Brain pericyte (primary cell): ENCODE measurements around the gene LGALS7.

ENCODE experiments used
- DNase-seq: peaks from one replicate; pipeline ENCODE4 v3.0.0-alpha.2; 2012; ENCODE audit warnings: low read depth, low spot score

The LGALS7 gene

DNA sequence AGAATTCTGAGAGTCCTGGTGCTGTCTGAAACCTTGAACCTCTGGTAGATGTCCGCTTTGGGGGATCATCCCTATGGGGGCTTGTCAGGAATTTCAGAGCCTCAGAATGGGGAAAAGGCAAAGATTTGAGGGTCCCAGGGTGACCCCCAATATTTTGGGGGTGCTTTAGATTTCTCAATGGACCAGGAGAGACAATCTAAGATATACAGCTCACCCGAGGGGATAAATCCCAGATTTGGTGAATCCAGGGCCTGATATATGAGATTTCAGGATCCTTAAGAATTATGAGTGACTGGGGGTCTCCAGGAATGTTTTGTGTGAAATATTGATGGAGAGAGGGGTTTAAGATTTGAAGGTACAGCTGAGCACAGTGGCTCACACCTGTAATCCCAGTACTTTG, 32.4 kb downstream of the LGALS7 start:
- DNase-seq = no peak

DNA sequence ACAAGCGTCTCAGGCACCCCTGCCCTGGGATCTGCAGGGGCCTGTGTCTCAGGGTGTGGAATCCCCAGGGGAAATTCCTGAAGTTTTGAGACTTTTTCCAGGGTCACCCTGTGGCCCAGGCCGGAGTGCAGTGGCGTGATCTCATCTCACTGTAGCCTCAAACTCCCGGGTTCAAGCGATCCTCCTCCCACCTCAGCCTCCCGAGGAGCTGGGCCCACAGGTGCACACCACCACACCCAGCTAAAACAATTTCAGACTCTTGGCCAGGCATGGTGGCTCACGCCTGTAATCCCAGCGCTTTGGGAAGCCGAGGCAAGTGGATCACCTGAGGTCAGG, 33.1 kb downstream of the LGALS7 start:
- no peak for DNase-seq

DNA sequence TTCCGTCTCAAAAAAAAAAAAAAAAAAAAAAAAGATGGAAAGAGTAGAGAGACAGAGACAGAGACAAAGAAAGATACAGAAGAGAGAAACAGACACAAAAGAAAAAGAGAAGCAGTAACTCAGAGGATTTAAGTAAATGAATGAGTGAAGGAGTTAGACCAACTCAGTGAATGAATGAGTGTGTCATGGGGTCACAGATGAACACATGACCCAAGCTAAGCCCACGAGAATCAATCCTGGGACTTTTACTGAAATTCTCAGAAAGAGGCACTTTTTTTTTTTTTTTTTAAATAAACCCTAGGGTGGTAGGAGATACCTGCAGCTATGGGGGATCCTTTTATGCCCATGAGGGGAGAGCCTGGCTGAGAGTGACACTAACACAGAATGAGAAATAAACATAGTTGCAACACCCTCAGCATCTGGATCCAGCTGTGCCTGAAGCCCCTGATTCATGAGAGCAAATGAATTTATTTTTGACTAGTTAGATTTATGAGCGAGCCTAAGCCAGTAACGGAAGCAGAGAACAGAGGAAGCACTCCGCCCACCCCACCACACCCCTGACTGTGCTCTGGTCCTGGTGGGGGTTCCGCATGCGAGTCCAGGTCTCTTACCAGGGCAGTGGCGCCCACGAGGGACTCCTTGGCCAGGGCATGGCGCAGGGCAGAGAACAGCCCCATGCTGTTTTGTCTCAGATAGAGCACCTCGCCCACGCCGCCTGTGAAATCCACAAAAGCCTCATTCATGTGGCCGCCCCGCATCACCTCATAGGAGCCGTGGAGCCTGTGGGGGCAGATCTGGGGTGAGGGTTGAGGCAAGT, 33.7 kb downstream of the LGALS7 start:
- no peak for DNase-seq

DNA sequence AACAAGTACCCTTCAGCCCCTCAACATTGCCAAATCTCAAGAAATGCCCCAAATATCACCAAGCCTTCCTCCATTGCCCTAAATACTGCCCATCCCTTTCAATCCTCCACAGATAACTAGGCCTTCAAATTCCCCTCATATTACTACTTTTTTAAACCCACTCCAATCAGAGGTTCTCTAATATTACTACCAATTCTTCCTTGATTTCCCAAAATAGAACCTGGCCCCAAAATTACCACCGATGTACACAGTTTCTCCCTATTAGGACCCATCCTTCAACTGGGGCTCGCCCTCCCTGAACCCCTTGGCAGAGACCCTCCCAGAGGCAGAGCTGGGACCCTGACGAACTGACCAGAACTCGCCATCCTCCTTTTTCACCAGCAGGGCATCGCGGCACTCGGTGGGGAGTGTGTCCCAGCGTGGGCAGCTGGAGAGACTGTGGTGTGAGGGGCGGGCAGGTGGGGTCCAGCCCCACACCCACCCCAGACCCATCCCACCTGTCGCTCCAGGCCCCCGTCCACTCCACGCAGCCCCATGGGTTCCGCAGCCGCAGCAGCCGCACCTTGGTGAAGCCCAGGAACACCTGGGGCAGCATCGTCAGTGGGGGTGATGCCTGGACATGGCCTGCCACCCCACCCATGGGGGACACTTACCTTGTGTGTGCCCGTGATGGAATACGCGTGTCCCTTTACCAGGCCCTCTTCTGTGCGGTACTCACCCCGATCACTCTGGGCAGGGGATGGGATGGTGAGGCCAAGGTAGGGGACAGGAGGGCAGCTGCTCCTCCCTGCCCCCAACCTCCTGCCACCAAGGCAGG, 35.2 kb downstream of the LGALS7 start:
- DNase-seq = no peak

DNA sequence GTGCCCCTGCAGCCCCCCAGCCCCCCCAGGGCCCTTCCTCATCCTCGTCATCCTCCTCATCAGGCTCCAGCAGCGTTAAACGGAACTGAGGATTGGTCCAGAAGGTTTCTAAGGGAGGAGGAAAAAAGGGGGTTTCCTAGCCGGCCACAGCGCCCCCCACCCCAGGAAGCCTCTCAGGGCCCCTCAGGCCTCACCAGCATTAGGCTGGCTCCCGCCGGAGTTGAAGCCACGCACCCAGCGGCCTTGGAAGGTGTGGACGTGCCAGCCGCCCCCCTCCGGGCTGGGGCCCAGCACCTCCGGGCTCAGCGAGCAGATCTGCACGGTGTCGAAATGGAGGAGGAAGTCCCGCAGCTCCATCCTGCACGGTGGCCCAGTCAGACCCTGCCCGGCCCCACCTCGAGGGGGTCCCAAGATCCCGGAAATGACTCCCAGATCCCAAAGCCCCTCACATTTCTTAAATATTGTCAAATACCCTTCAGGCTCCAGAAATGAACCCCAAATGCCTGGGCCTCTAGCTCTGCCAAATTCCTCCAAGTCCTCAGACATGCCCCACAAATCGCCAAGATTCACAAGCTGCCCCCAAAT, 35.9 kb downstream of the LGALS7 start:
- DNase-seq = no peak

DNA sequence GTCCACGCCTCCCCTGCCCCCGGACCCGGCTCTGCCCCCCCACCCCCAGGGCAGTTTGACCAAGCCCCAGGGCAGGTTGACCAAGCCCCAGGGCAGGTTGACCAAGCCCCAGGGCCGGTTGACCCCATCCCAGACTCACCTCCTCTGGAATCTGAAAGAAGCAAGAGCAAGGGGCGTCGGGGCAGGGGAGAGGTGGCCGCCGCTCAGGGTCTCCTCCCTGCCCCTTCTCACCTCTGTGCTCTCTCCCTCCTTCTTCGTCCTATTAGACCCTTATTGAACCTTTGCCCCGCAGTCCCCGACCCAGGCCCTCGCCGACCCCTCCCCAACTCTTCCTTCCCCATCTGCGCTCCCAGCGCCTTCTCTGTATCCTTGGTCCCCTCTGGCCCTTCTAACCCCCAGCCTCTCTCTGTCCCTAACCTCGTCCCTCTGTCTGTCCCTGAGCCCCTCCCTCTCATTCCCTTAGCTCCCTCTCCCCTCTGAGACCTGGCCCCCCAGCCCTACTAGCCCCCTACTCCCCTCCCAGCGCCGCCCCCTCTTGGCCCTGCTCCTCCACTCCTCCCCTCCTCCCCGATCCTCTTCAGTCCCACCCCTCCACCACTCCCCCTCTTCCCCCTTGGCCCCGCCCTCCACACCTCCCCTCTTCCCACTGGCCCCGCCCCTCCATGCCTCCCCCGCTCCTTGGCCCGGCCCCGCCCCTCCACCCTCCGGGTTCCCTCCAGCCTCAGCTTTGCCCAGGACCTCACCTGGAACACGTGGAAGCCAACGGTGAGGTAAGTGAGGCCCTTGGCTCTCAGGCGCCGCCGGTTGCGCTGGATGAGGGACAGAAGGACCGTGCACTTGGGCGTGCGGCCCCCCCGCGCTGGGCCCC, 36.7 kb downstream of the LGALS7 start:
- DNase-seq = no peak

DNA sequence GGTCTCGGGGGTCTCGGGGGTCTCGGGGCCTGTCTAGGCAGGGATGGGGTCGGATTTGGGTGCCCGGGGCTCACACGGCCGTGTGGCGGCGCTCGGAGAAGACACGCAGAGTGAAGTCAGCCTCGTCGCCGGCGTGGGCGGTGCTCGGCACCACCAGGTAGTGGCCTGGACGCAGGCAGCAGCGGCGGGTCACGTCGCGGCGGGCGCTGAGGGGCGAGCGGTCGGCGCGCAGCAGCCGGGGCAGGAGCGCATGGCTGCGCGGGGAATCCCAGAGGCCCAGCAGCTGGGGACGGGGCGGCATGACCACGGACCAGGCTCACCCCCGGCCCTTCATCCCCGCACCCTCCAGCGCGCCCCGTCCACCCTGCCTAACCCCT, 37.3 kb downstream of the LGALS7 start:
- no peak for DNase-seq

DNA sequence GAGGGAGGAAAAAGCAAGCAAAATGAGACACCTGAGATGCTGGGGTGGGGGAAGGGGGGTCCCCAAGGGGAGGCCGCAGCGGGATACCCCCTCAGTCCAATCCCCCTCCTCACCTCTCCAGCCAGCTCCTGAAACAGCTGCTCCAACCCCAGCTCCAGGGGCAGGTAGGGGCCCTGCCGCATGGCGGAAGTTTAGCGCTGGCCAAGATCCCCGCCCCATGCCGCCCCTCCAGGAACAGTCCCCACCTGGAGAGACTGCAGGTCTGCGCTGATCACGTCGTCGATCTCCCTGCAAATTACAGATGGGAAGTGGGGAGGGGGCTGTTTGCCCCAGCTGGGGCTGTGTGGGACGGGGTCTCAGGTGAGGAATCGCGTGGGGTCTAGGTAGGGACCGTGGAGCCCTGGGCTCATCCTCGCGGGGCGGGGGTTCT, 38.0 kb downstream of the LGALS7 start:
- DNase-seq = no peak

DNA sequence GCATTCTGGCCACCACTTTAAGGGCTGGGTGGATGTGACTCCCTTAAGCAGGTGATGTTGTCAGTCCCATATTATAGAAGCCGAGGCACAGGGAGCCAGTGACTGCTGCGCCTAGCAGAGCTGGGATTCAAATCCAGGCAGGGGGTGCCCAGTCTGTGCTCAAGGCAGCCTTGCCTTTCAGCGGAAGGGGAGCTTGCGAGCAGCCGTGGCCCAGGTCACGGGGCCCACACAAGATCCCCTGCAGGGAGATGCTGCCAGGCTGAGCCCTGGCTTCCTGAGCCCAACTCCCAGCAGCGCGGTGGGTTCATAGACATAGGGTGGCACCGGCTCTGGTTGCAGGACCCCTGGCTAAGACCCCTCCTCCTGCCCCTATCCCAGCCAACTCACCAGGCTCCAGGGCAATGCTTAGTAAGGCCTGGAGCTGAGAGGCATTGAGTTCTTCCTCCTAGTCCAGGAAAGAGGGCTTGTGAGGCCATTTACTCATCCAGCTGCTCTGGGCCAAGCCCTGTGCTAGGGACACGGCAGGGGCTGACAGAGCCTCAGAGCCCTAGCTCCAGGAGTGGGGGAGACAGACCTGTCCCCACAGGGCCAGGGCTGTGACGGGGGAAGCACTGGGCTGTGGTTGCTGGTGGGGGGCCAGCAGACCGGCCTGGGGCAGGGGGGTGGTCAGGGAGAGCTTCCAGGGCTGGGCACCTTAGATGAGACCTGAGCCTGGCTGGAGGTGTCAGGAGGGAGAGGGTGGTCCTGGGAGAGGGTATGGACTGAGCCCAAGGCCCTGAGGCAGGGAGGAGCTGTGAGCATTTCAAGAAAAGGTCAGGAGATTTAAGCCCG, 38.7 kb downstream of the LGALS7 start:
- no peak for DNase-seq

DNA sequence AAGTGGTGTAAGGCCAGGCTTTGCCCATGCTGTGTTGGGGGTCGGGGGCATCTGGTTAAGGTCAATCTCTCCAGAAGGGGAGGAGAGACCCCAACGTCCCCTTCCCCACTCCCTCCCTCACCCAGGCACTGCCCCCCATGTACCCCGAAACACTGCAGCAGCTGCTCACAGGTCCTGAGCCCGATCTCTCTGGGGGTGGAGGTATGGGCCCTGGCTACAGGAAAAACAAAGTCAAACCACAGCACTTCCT, 39.2 kb downstream of the LGALS7 start:
- DNase-seq = no peak

DNA sequence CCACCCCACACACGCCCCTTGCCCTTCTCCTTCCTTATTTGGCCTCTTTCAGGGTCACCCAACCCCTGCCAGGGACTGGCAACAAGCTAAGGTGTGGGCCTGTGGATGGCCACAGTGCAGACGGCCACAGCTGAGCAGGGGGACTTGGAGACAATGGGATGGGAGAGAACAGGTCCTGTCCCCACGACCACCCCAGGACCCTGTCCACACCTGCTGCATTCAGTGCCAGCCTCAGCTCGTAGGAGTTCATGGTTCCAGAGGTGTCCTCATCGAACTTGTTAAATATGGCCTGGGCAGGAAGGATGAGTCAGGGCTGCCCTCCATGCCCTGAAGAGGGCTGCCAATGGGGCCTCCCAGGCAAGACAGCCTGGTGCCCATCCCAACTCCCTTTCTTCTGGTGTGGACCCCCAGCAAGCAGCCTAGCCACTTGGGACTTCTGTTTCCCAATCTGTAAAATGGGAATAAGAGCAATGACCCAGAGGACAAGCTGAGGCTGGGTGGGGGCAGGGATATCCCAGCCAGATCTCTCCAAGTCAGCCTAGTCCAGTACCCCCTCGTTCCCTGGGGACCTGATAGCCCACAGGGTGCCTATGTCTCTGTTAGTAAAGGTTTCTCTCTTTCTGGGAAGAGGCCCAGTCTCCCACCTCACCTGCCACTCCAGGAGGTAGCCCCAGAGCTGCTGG, 39.7 kb downstream of the LGALS7 start:
- DNase-seq = no peak

DNA sequence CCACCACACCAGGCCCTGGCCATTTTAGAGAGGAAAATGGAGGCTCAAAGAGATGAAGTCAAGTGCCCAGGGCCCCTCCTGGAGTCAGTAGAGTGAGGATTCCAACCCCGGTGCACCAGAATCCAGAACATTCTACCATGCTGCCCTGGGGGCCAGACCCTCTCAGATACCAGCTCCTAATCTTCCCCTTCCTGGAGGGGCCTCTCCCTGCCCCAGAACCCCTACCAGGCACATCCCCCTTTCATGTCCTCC, 40.1 kb downstream of the LGALS7 start:
- DNase-seq = no peak

DNA sequence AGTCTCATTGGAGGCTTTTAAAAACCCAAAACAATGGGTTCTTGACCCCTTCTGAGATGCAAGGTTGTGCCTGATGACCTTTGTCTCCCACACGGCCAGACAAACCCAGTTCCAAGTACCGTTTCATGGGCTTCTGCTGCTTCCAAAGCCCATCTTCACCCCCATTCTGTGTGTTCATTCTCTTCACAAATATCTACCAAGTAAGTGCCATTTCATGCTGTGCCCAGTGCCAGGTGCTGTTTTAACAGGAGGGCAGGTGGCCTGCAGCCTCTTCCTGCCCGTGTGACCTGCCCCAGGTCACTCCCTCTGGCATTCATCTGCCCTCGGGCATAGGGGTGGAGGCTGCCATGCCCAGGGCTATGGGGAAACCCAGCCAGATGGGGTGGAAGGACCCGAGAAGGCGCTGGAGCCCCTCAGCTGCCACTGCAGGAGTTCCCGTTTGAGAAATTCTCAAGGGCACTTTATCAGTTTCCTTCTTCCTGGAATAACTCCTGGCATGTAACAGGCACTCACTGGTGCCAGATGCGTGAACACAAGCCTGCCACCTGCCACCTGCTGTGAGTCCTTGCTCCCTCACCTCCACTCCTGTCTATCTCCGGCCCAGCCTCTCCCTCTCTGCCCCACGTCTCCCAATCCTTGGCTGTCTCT, 41.5 kb downstream of the LGALS7 start:
- DNase-seq = no peak

DNA sequence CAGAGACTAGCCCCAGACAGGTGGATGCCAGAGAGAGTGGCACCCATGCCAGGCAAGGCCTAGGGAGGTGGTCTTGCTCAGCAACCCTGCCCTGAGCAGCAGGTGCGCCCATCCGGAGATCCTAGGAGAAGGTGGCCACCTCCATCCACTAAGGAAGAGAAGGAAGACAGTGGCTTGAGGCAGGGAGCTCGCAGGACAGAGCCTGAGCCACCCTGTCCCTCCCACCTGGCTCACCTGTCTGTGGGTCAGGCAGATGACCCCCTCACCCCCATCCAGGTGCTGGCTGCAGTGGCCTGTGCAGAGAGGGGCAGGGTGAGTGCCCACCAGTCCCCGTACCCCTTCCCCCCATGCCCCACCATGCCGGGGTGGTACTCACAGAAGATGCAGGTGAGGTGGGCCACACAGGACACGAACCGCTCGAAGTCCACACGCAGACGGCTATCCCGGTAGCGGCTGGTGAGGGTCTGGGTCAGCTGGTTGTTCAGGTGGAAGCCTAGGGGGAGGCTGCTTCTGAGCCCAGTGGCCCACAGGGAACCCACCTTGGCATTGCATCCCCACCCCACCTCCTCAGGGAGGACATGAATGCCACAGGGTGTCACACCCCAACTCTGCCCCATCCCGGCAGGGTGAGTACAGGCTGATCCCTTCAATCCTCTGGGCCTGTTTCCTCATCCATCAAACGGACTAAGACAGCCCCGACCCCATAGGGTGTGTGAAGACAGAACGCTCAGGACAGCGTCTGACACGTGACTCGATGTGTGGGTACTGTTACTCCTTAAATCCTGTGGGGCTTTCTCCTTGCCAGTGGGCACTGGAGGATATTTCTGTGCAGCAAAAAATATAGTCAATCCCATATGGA, 42.4 kb downstream of the LGALS7 start:
- DNase-seq = no peak

DNA sequence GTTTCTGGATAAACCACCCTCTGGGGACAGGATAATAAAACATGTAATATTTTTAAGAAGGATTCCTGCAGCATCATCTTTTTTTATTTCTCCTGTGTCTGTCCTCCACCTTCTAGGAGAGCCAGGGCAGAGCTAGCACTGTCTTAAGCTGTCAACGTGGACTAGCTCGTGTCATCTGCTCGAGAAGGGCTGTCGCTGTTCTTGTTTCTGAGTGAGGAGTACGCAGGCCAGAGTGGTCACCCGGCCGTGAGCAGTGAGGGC, 42.9 kb downstream of the LGALS7 start:
- no peak for DNase-seq

DNA sequence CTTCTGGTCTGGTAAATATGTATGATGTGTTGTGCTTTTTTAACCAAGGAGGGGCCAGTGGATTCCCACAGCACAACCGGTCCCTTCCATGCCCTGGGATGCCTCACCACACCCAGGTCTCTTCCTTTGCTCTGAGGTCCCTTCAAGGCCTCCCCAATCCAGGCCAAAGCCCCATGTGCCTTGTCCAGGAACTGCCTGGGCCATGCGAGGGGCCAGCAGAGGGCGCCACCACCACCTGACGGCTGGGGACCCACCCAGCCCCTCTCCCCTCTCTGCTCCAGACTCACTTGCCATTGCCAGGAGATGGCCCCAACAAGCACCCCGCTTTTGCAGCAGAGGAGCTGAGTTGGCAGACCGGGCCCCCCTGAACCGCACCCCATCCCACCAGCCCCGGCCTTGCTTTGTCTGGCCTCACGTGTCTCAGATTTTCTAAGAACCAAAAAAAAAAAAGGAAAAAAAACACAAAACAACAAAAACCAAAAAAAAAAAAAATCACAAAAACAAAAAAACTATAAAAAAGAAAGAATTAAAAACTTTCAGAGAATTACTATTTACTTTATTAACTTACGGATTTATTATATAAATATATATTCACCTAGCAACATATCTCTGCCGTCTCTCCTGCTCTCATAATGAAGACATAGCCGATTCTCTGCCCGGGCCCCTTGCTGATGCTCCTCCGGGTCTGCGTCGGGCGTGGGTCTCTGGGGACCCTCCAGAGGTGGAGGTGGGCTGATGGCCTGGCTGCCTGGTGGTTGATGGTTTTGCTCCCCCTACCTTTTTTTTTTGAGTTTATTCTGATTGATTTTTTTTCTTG, 43.5 kb downstream of the LGALS7 start:
- DNase-seq = no peak

DNA sequence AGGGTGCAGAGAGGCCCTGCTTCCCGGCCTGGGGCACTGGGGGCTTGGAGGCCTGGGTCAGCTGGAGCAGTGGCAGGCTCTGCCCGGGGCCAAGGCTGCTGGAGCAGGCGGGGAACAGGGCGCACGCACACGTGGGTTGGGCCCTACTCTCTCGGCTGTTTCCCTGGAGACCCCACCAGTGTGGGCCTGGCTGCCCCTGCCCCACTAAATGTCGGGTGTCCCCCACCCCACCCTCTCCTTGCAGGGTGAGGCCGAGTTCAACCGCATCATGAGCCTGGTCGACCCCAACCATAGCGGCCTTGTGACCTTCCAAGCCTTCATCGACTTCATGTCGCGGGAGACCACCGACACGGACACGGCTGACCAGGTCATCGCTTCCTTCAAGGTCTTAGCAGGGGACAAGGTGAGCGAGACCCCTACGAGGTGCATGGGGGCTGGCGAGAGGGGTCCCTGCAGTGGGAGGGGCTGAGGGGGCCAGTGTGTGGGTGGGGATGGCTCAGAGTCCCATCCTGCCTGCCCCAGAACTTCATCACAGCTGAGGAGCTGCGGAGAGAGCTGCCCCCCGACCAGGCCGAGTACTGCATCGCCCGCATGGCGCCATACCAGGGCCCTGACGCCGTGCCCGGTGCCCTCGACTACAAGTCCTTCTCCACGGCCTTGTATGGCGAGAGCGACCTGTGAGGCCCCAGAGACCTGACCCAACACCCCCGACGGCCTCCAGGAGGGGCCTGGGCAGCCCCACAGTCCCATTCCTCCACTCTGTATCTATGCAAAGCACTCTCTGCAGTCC, 44.4 kb downstream of the LGALS7 start:
- no peak for DNase-seq
